Motor neuron (in vitro differentiated cells): ENCODE data around the gene THAP11. TPM values are rescaled to one million over a fixed set of nuclear protein-coding genes. Genes with fewer than 3 reads are reported as not detected.
"Not testable (repeated sequence)": the region's sequence is repeated elsewhere in the genome, so short reads cannot be mapped to it uniquely, and the experiment has no call there.

Source experiments
- ATAC-seq, 8 experiments: fragments of 200-7000 bp; cut with Tn5 transposase; replicated peaks in 6 of 8; 2 replicates each; pipeline ENCODE4 v1.8.0; 2021; ENCODE audit warnings: mild to moderate bottlenecking in 8 of 8, moderate library complexity in 8 of 8
- H3K27ac ChIP-seq, 2 donors: fragments of 250-450 bp; sonication (Bioruptor Pico); 2 replicates each; pipeline ENCODE4 v1.9.0; 2021; ENCODE audit warnings: antibody characterized with exemption in 2 of 2, mild to moderate bottlenecking in 2 of 2, moderate library complexity in 1 of 2
- H3K4me1 ChIP-seq, 2 donors: fragments of 250-450 bp; sonication (Bioruptor Pico); replicated peaks in 1 of 2; 2 replicates each; pipeline ENCODE4 v1.6.1; 2021; ENCODE audit warnings: antibody characterized with exemption in 2 of 2, mild to moderate bottlenecking in 2 of 2, moderate library complexity in 1 of 2
- H3K4me3 ChIP-seq, 5 donors: fragments of 250-450 bp; sonication (Bioruptor Pico); 2 replicates each; pipeline ENCODE4 v1.9.0; 2021; ENCODE audit warnings: antibody characterized with exemption in 5 of 5, mild to moderate bottlenecking in 5 of 5, moderate library complexity in 4 of 5
- WGBS, 10 experiments: fragments of 450-650 bp; shearing (Covaris generic); methylation state at CpG; one replicate each; pipeline ENCODE4 v1.0.0; 2022; 5-methylcytosine and 5-hydroxymethylcytosine counted together
- in situ Hi-C, 9 experiments: fragments of 400-800 bp; cut with MboI; loops; one replicate each; pipeline ENCODE4 v1.15.0; 2021; ENCODE audit warnings: low sequenced_read_pairs in 9 of 9, low pct_unique_long_range_greater_than_20kb in 2 of 9; ENCODE audit not compliant: unreplicated experiment in 9 of 9
- total RNA-seq, 8 experiments: library from RNA; unstranded; fragments of 300-600 nt; gene quantifications; 2 replicates each; pipeline versions ENCODE4 v1.2.3 to v1.2.4, GENCODE V29; 2022

THAP11 gene
- total RNA-seq, 8 experiments from 2014 or later, result 17.6 to 26.9 (median 23.1) TPM

- H3K27ac ChIP-seq, result no peak overlapping the region
- in situ Hi-C loops, result no loop called here
- WGBS, 10 experiments, result 0 to 100% (median 79%) methylated on average over 1 to 3 of the region's 3 CpGs; no CpG with 5 or more reads in 1 of the 10 experiments
- peaks cover 0 to 9% of the 10 kb centered on the region in 2 donors for H3K4me1 ChIP-seq
- peak; percentile 70 to 98 (median 82) for ATAC-seq
- no peak overlapping the region for H3K4me3 ChIP-seq
Observed at GRCh38 chr16:67857547-67858233, 15.6 kb downstream of the THAP11 start.

GRCh38 chr16:67858500-67858899, 16.4 kb downstream of the THAP11 start:
- H3K27ac ChIP-seq, result no peak overlapping the region
- 40 to 100% (median 88%) methylated on average over 1 to 4 of the region's 4 CpGs; no CpG with 5 or more reads in 4 of the 10 experiments for WGBS, 10 experiments
- H3K4me3 ChIP-seq, result no peak overlapping the region
- H3K4me1 ChIP-seq, result peaks cover 0 to 9% of the 10 kb centered on the region in 2 donors
- in situ Hi-C loops, result no loop called here
- no peak for ATAC-seq

- 0 to 100% (median 93%) methylated on average over 1 to 8 of the region's 8 CpGs; no CpG with 5 or more reads in 3 of the 10 experiments for WGBS, 10 experiments
- ATAC-seq, result peak in 3 of 8 experiments; percentile 45 to 85 (median 50)
- no peak overlapping the region for H3K27ac ChIP-seq
- peaks cover 0 to 9% of the 10 kb centered on the region in 2 donors for H3K4me1 ChIP-seq
- no peak overlapping the region for H3K4me3 ChIP-seq
- in situ Hi-C loops, result no loop called here
Observed at GRCh38 chr16:67860589-67861398, 18.7 kb downstream of the THAP11 start.

- in situ Hi-C loops, result no loop called here
- 80 to 100% (median 100%) methylated on average over 1 to 5 of the region's 6 CpGs; no CpG with 5 or more reads in 5 of the 10 experiments for WGBS, 10 experiments
- H3K4me1 ChIP-seq, result peaks cover 0 to 8% of the 10 kb centered on the region in 2 donors
- no peak for ATAC-seq
- H3K4me3 ChIP-seq, result no peak overlapping the region
- no peak overlapping the region for H3K27ac ChIP-seq
Observed at GRCh38 chr16:67861877-67862276, 19.8 kb downstream of the THAP11 start.

GRCh38 chr16:67862623-67863583, 20.8 kb downstream of the THAP11 start:
- ATAC-seq, result peak in 4 of 8 experiments; percentile 22 to 71 (median 58)
- in situ Hi-C loops, result no loop called here

GRCh38 chr16:67864044-67864443, 21.9 kb downstream of the THAP11 start:
- ATAC-seq, in situ Hi-C loops, H3K27ac ChIP-seq, H3K4me1 ChIP-seq, H3K4me3 ChIP-seq: not testable (repeated sequence)
- 96 to 100% (median 100%) methylated on average over 1 to 5 of the region's 6 CpGs; no CpG with 5 or more reads in 5 of the 10 experiments for WGBS, 10 experiments

More at GRCh38 chr16:67862623-67863583, 20.8 kb downstream of the THAP11 start:
- no peaks in the 10 kb centered on the region for H3K4me1 ChIP-seq
- no peak overlapping the region for H3K27ac ChIP-seq
- no peak overlapping the region for H3K4me3 ChIP-seq
- WGBS, 10 experiments, result 33 to 100% (median 90%) methylated on average over 1 to 8 of the region's 11 CpGs; no CpG with 5 or more reads in 4 of the 10 experiments

GRCh38 chr16:67864594-67864993, 22.5 kb downstream of the THAP11 start:
- Histone ChIP-seq H3K4me1 (no peaks in the 10 kb centered on the region), H3K27ac (no peak overlapping the region), H3K4me3 (no peak overlapping the region)
- in situ Hi-C loops, result no loop called here
- 40 to 100% (median 100%) methylated on average over 1 of the region's 2 CpGs; no CpG with 5 or more reads in 6 of the 10 experiments for WGBS, 10 experiments
- no peak for ATAC-seq

GRCh38 chr16:67865318-67865717, 23.2 kb downstream of the THAP11 start:
- ATAC-seq, result peak in 4 of 8 experiments; percentile 44 to 75 (median 56)
- no CpG with 5 or more reads among the region's 2 CpGs for WGBS, 10 experiments
- Histone ChIP-seq H3K4me3 (no peak overlapping the region), H3K27ac (no peak overlapping the region), H3K4me1 (no peaks in the 10 kb centered on the region)
- in situ Hi-C loops, result no loop called here

GRCh38 chr16:67868290-67868689, 26.2 kb downstream of the THAP11 start:
- H3K4me1 ChIP-seq, result peaks cover 0 to 3% of the 10 kb centered on the region in 2 donors
- no peak for ATAC-seq
- in situ Hi-C loops, result no loop called here
- WGBS, 10 experiments, result 100% methylated on average over 1 of the region's 6 CpGs; no CpG with 5 or more reads in 9 of the 10 experiments
- no peak overlapping the region for H3K4me3 ChIP-seq
- no peak overlapping the region for H3K27ac ChIP-seq

- Histone ChIP-seq H3K4me3 (no peak overlapping the region), H3K4me1 (peaks cover 8 to 12% of the 10 kb centered on the region in 2 donors), H3K27ac (no peak overlapping the region)
- 74 to 100% (median 92%) methylated on average over 1 to 4 of the region's 7 CpGs; no CpG with 5 or more reads in 4 of the 10 experiments for WGBS, 10 experiments
- no peak for ATAC-seq
- in situ Hi-C loops, result no loop called here
Observed at GRCh38 chr16:67869653-67870052, 27.5 kb downstream of the THAP11 start.

GRCh38 chr16:67871256-67871655, 29.1 kb downstream of the THAP11 start:
- Histone ChIP-seq H3K4me3 (no peak overlapping the region), H3K27ac (no peak overlapping the region), H3K4me1 (peaks cover 11 to 14% of the 10 kb centered on the region in 2 donors)
- no peak for ATAC-seq
- in situ Hi-C loops, result no loop called here
- WGBS, 10 experiments, result 27 to 100% (median 57%) methylated on average over 1 to 2 of the region's 3 CpGs; no CpG with 5 or more reads in 5 of the 10 experiments

GRCh38 chr16:67872131-67872630, 30.1 kb downstream of the THAP11 start:
- no peak for ATAC-seq
- in situ Hi-C loops, result no loop called here

More at GRCh38 chr16:67872131-67872630, 30.1 kb downstream of the THAP11 start:
- H3K27ac ChIP-seq, result no peak overlapping the region
- 19 to 100% (median 71%) methylated on average over 1 to 2 of the region's 2 CpGs; no CpG with 5 or more reads in 5 of the 10 experiments for WGBS, 10 experiments
- peaks cover 11 to 14% of the 10 kb centered on the region in 2 donors for H3K4me1 ChIP-seq
- H3K4me3 ChIP-seq, result peak overlapping the region in 3 of 5 donors; percentile 88 to 99 (median 91)
